HG03457 (cell line): ENCODE data around the gene GAREM1.

Experiments used
- ATAC-seq: cut with Tn5 transposase; IDR thresholded peaks from one replicate; pipeline ENCODE4 v1.9.1; 2021; ENCODE audit warnings: moderate number of reproducible peaks; ENCODE audit not compliant: unreplicated experiment

The GAREM1 gene

GRCh38 chr18:32459361-32460101 is 11.2 kb downstream of the GAREM1 start:
- ATAC-seq, result no peak

GRCh38 chr18:32455361-32455760 is 15.3 kb downstream of the GAREM1 start:
- ATAC-seq, result no peak

GRCh38 chr18:32454593-32454992 is 16.1 kb downstream of the GAREM1 start:
- no peak for ATAC-seq

GRCh38 chr18:32450874-32451273 is 19.8 kb downstream of the GAREM1 start:
- no peak for ATAC-seq

GRCh38 chr18:32450026-32450691 is 20.5 kb downstream of the GAREM1 start:
- no peak for ATAC-seq

GRCh38 chr18:32446780-32447179 is 23.9 kb downstream of the GAREM1 start:
- no peak for ATAC-seq

- no peak for ATAC-seq
Measured at GRCh38 chr18:32445846-32446245, 24.8 kb downstream of the GAREM1 start.

GRCh38 chr18:32443706-32444215 is 26.9 kb downstream of the GAREM1 start:
- ATAC-seq, result no peak

- no peak for ATAC-seq
Measured at GRCh38 chr18:32443033-32443705, 27.5 kb downstream of the GAREM1 start.

- ATAC-seq, result no peak
Measured at GRCh38 chr18:32442575-32442974, 28.1 kb downstream of the GAREM1 start.

- ATAC-seq, result no peak
Measured at GRCh38 chr18:32441533-32441932, 29.1 kb downstream of the GAREM1 start.

- ATAC-seq, result no peak
Measured at GRCh38 chr18:32440518-32440917, 30.2 kb downstream of the GAREM1 start.

- ATAC-seq, result no peak
Measured at GRCh38 chr18:32439802-32440201, 30.9 kb downstream of the GAREM1 start.

GRCh38 chr18:32439241-32439640 is 31.4 kb downstream of the GAREM1 start:
- no peak for ATAC-seq

GRCh38 chr18:32438173-32438572 is 32.5 kb downstream of the GAREM1 start:
- ATAC-seq, result no peak

GRCh38 chr18:32437100-32437834 is 33.4 kb downstream of the GAREM1 start:
- ATAC-seq, result no peak

- no peak for ATAC-seq
Measured at GRCh38 chr18:32435631-32436500, 34.8 kb downstream of the GAREM1 start.

GRCh38 chr18:32431753-32432152 is 38.9 kb downstream of the GAREM1 start:
- no peak for ATAC-seq

GRCh38 chr18:32429402-32429801 is 41.3 kb downstream of the GAREM1 start:
- ATAC-seq, result no peak
